HFFc6 (cell line): ENCODE results near the gene NLGN4Y. TPM values are rescaled to one million over a fixed set of nuclear protein-coding genes. Genes with fewer than 3 reads are reported as not detected.
"Not testable (repeated sequence)": the region's sequence is repeated elsewhere in the genome, so short reads cannot be mapped to it uniquely, and the experiment has no call there.

Source experiments
- DNase-seq: peaks from one replicate; pipeline ENCODE4 v3.0.0-alpha.2; 2018
- H3K27ac Mint-ChIP-seq: 2 replicates; pipeline ENCODE4 v1.8.0; 2020; ENCODE audit warnings: mild to moderate bottlenecking, mixed read lengths
- H3K27me3 Mint-ChIP-seq: 2 replicates; pipeline ENCODE4 v1.8.0; 2021; ENCODE audit warnings: mild to moderate bottlenecking, moderate library complexity, mixed read lengths; ENCODE audit not compliant: insufficient read depth
- H3K36me3 Mint-ChIP-seq: 2 replicates; pipeline ENCODE4 v1.8.0; 2021; ENCODE audit warnings: low read depth, mixed read lengths
- H3K4me1 Mint-ChIP-seq: 2 replicates; pipeline ENCODE4 v1.8.0; 2020; ENCODE audit warnings: low read depth, mixed read lengths
- H3K4me3 Mint-ChIP-seq: 2 replicates; pipeline ENCODE4 v1.8.0; 2020; ENCODE audit warnings: mild to moderate bottlenecking, moderate library complexity, mixed read lengths
- H3K9me3 Mint-ChIP-seq: 2 replicates; pipeline ENCODE4 v1.8.0; 2020; ENCODE audit warnings: mild to moderate bottlenecking, mixed read lengths
- total RNA-seq, 6 experiments: library from RNA; stranded (reverse); fragmentation: NEBNext Ultra II Directional; extraction: Animal tissue kit (Norgen Biotek cat#: 25700); gene quantifications; 2 replicates in 1 of 6; 3 replicates in 5 of 6; pipeline ENCODE4 v1.2.3, GENCODE V29; 2021
- TF ChIP-seq, protein P1 (sequence below): fragments of 200-600 bp; sonication (generic); IDR thresholded peaks from 2 replicates; pipeline ENCODE4 v1.5.0; 2021; ENCODE audit warnings: antibody characterized with exemption, mild to moderate bottlenecking

The NLGN4Y gene
- total RNA-seq, 6 experiments from 2014 or later = 12.5 to 19.2 (median 16.5) TPM

DNA sequence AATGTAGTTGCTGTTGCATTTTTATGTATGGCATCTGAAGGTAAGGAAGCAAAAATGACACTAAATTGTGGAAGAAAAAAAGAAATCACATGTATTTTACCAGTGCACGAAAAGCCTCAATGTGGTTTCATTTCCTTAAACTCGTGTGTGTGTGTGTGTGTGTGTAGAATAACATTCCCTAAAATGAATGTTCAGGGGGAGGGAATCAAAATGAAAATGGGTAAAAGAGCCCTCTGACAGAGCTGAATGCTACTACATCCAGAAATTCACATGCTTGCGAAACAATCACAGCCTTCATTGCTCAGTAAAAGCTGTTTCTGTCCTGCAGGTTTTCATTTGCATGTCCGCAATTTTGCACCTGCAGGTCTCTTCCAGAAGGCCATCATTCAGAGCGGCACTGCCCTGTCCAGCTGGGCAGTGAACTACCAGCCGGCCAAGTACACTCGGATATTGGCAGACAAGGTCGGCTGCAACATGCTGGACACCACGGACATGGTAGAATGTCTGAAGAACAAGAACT is 305.1 kb downstream of the NLGN4Y start:
- TF ChIP-seq, protein P1, sequence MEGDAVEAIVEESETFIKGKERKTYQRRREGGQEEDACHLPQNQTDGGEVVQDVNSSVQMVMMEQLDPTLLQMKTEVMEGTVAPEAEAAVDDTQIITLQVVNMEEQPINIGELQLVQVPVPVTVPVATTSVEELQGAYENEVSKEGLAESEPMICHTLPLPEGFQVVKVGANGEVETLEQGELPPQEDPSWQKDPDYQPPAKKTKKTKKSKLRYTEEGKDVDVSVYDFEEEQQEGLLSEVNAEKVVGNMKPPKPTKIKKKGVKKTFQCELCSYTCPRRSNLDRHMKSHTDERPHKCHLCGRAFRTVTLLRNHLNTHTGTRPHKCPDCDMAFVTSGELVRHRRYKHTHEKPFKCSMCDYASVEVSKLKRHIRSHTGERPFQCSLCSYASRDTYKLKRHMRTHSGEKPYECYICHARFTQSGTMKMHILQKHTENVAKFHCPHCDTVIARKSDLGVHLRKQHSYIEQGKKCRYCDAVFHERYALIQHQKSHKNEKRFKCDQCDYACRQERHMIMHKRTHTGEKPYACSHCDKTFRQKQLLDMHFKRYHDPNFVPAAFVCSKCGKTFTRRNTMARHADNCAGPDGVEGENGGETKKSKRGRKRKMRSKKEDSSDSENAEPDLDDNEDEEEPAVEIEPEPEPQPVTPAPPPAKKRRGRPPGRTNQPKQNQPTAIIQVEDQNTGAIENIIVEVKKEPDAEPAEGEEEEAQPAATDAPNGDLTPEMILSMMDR = no peak
- Mint-ChIP-seq H3K4me3 (no peak overlapping the region), H3K9me3 (no peaks in the 10 kb centered on the region), H3K4me1 (peaks cover 44% of the 10 kb centered on the region), H3K27ac (peak overlapping the region; percentile 64), H3K27me3 (no peaks in the 10 kb centered on the region), H3K36me3 (peaks cover 8% of the 10 kb centered on the region; the same call in 1 of the 2 replicates)
- DNase-seq = no peak

DNA sequence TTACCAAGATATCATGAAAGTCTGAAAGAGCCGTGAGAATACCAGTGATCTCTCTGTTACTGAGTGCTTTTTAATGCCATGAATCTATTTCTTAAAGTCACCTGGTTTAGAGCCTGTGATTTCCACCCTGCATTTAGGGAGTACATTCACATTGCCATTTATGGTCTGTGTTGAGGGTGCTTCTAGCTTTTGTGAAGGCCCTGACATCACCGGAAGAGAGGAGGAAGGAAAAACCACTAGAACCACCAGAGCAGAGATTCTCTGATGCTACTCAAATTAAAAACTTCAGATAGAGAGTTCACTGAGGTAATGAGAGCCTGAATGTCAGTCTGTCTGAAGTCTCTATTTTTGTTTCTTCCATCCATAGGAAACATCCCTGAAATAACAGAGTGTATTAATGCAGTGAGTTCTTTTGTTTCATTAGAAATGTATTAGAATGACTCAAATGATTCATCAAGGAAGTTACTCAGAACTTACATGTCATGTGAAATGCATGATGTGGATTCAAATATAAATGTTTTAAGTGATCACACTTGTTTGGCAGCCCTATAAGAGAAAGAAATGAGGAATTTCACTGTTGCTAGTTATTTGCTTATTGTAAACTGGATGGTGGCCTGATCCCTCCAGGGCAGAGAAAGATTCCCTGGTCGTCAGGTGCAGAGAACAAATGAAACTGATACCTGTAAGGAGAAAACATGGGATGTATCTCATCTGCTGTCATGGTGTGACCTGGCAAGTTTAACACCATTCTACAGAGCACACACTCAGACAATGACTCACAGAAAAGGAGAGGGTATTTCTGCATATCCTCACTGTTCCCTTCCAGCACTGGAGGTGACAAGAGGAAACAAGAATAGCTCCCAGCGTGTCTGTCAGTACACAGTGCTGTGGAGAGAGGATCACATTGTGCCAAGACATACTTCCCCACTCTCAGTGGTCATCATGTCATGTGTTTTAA is 310.1 kb downstream of the NLGN4Y start:
- Mint-ChIP-seq H3K9me3 (no peaks in the 10 kb centered on the region), H3K4me3 (peak overlapping the region; percentile 76), H3K36me3 (peaks cover 8% of the 10 kb centered on the region; the same call in 1 of the 2 replicates), H3K4me1 (peaks cover 27% of the 10 kb centered on the region), H3K27ac (peak overlapping the region; percentile 96), H3K27me3 (no peaks in the 10 kb centered on the region)
- TF ChIP-seq, protein P1 = no peak
- peak; percentile 64 for DNase-seq

DNA sequence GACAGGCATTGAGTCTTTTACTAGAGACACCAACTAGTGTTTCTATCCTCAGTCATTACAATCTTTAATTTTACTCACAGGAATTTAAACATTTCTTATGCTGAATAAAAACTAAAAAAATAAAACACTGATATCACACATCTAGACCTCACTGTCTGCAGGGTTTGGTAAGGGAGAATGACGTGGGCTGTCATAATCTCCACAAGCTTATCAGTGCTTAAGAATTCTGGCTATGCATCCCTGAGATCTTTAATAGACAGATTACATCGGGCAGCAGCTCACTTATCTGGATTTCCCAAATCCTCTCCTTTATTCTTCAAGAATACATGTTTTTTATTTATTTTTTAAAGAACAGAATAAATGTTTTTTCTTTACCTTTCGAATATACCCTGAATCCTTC is 313.1 kb downstream of the NLGN4Y start:
- Mint-ChIP-seq H3K27ac (no peak overlapping the region), H3K4me1 (peaks cover 28% of the 10 kb centered on the region), H3K36me3 (peaks cover 10% of the 10 kb centered on the region; the same call in 1 of the 2 replicates), H3K9me3 (no peaks in the 10 kb centered on the region), H3K27me3 (no peaks in the 10 kb centered on the region; the same call in 1 of the 2 replicates), H3K4me3 (no peak overlapping the region)
- DNase-seq = no peak
- TF ChIP-seq, protein P1 = no peak

DNA sequence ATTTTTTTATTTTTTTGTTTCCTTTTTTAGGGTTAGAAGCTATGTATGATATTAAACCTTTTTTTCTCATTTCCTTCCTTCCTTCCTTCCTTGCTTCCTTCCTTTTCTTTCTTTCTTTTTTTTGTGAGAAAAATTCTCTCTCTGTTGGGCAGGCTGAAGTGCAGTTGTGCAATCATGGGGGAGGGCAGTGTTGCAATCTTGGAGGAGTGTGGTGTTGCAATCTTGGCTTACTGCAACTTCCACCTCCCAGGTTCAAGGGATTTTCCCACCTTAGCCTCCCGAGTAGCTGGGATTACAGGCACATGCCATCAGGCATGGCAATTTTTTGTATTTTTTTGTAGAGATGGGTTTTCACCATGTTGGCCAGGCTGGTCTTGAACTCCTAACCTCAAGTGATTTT is 326.4 kb downstream of the NLGN4Y start:
- DNase-seq = no peak
- peaks cover 7% of the 10 kb centered on the region for H3K4me1 Mint-ChIP-seq
- H3K27me3 Mint-ChIP-seq = peaks cover 3% of the 10 kb centered on the region; the same call in 1 of the 2 replicates
- TF ChIP-seq, protein P1 = no peak
- H3K9me3 Mint-ChIP-seq = no peaks in the 10 kb centered on the region
- H3K36me3 Mint-ChIP-seq = no peaks in the 10 kb centered on the region
- H3K27ac Mint-ChIP-seq = no peak overlapping the region
- no peak overlapping the region for H3K4me3 Mint-ChIP-seq

DNA sequence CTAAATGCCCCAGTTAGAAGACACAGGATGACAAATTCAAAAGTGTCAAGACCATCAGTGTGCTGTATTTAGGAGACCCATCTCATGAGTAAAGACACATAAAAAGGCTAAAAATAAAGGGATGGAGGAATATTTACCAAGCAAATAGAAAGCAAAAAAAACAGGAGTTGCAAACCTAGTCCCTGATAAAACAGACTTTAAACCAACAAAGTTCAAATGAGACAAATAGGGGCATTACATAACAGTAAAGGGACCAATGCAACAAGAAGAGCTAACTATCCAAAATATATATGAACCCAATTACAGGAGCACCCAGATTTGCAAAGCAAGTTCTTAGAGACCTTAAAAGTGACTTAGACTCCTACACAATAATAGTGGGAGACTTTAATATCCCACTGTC is 336.1 kb downstream of the NLGN4Y start:
- no peaks in the 10 kb centered on the region for H3K9me3 Mint-ChIP-seq
- H3K36me3 Mint-ChIP-seq = no peaks in the 10 kb centered on the region
- no peaks in the 10 kb centered on the region for H3K4me1 Mint-ChIP-seq
- no peak overlapping the region for H3K4me3 Mint-ChIP-seq
- no peak for DNase-seq
- H3K27me3 Mint-ChIP-seq = peaks cover 2% of the 10 kb centered on the region; the same call in 1 of the 2 replicates
- no peak overlapping the region for H3K27ac Mint-ChIP-seq
- TF ChIP-seq, protein P1 = no peak

DNA sequence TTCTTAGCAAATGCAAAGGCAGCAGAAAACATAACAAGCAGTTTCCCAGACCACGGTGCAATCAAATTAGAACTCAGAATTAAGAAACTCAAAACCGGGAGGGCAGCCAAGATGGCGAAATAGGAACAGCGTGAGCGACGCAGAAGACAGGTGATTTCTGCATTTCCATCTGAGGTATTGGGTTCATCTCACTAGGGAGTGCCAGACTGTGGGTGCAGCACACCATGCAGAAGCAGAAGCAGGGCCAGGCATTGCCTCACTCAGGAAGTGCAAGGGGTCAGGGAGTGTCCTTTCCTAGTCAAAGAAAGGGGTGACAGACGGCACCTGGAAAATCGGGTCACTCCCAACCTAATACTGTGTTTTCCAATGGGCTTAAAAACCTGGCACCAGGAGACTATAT is 336.7 kb downstream of the NLGN4Y start:
- DNase-seq, H3K4me3 Mint-ChIP-seq, H3K9me3 Mint-ChIP-seq, H3K27ac Mint-ChIP-seq, H3K27me3 Mint-ChIP-seq, H3K4me1 Mint-ChIP-seq, H3K36me3 Mint-ChIP-seq: not testable (repeated sequence)
